ENCODE measurements around the gene MMP7.
A peak's percentile ranks its signal among the peaks of the same experiment; 100 is the strongest.

MMP7 gene

DNA sequence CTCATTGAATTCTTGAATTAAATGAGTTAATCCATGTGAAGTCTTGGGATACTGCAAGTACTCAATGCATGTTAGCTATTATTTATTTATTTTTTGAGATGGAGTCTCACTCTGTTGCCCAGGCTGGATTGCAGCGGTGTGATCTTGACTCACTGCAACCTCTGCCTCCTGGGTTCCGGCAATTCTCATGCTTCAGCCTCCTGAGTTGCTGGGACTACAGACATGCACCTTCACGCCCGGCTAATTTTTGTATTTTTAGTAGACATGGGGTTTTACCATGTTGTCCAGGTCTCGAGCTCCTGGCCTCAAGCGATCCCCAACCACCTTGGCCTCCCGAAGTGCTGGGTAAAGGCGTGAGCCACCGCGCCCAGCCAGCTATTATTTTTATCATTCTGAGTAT is 9.4 kb downstream of the MMP7 start:
- TF ChIP-seq EZH2 (IDR thresholded peaks at IDR 0.05; ENCODE audit: borderline replicate concordance, low read length), result no peak
- TF ChIP-seq, protein P1, sequence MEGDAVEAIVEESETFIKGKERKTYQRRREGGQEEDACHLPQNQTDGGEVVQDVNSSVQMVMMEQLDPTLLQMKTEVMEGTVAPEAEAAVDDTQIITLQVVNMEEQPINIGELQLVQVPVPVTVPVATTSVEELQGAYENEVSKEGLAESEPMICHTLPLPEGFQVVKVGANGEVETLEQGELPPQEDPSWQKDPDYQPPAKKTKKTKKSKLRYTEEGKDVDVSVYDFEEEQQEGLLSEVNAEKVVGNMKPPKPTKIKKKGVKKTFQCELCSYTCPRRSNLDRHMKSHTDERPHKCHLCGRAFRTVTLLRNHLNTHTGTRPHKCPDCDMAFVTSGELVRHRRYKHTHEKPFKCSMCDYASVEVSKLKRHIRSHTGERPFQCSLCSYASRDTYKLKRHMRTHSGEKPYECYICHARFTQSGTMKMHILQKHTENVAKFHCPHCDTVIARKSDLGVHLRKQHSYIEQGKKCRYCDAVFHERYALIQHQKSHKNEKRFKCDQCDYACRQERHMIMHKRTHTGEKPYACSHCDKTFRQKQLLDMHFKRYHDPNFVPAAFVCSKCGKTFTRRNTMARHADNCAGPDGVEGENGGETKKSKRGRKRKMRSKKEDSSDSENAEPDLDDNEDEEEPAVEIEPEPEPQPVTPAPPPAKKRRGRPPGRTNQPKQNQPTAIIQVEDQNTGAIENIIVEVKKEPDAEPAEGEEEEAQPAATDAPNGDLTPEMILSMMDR (IDR thresholded peaks at IDR 0.05; ENCODE audit: low read length), result no peak
- H4K20me1 ChIP-seq (ENCODE audit: insufficient read depth, low read length), result no peaks in the 10 kb centered on the region

DNA sequence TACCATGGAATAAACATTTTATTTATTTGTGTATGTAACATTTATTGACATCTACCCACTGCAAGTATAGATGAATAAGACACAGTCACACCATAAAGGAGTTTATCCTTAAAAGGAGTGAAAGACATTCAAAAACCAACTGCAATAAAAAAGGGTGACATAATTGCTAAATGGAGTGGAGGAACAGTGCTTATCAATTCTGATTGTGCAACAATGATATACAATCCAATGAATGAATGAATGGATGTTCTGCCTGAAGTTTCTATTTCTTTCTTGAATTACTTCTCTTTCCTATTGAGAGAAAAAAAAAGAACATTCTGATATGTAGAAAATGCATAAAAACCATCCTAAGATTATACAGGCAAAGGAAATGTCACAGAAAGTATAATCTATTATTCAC is 10.0 kb downstream of the MMP7 start:
- Histone ChIP-seq H3K36me3 (ENCODE audit: insufficient read depth, low read length) (no peaks in the 10 kb centered on the region), H3K4me1 (ENCODE audit: insufficient read depth, low read length, severe bottlenecking) (peaks cover 8% of the 10 kb centered on the region), H3K9me3 (ENCODE audit: low read length) (no peaks in the 10 kb centered on the region), H3K9me2 (ENCODE audit: low read depth, low read length) (no peaks in the 10 kb centered on the region), H4K20me1 (ENCODE audit: insufficient read depth, low read length) (no peaks in the 10 kb centered on the region), H3K4me2 (ENCODE audit: low read length) (no peak overlapping the region), H3K27me3 (ENCODE audit: insufficient read depth, low read length) (no peaks in the 10 kb centered on the region), H3K79me2 (ENCODE audit: insufficient read depth, low read length) (no peaks in the 10 kb centered on the region), H3K9ac (ENCODE audit: low read length) (no peak overlapping the region), H3K4me3 (ENCODE audit: low read depth, low read length, poor library complexity, severe bottlenecking) (no peak overlapping the region), H3F3A (ENCODE audit: insufficient read depth, low read length) (no peaks in the 10 kb centered on the region), H3K27ac (ENCODE audit: low read depth, low read length, poor library complexity, severe bottlenecking) (no peak overlapping the region), H2AFZ (ENCODE audit: low read length) (no peak overlapping the region)
- TF ChIP-seq EZH2 (IDR thresholded peaks at IDR 0.05; ENCODE audit: borderline replicate concordance, low read length), result no peak
- TF ChIP-seq, protein P1 (IDR thresholded peaks at IDR 0.05; ENCODE audit: low read length), result no peak

More for the DNA sequence above, 9.4 kb downstream of the MMP7 start:
- H3K9me2 ChIP-seq (ENCODE audit: low read depth, low read length), result no peaks in the 10 kb centered on the region
- no peak overlapping the region for H2AFZ ChIP-seq (ENCODE audit: low read length)
- H3K27me3 ChIP-seq (ENCODE audit: insufficient read depth, low read length), result no peaks in the 10 kb centered on the region
- H3K4me3 ChIP-seq (ENCODE audit: low read depth, low read length, poor library complexity, severe bottlenecking), result no peak overlapping the region
- no peaks in the 10 kb centered on the region for H3K79me2 ChIP-seq (ENCODE audit: insufficient read depth, low read length)
- H3K4me2 ChIP-seq (ENCODE audit: low read length), result no peak overlapping the region
- H3K27ac ChIP-seq (ENCODE audit: low read depth, low read length, poor library complexity, severe bottlenecking), result no peak overlapping the region
- H3K9me3 ChIP-seq (ENCODE audit: low read length), result no peaks in the 10 kb centered on the region
- H3K4me1 ChIP-seq (ENCODE audit: insufficient read depth, low read length, severe bottlenecking), result peaks cover 8% of the 10 kb centered on the region
- no peak overlapping the region for H3K9ac ChIP-seq (ENCODE audit: low read length)
- no peaks in the 10 kb centered on the region for H3K36me3 ChIP-seq (ENCODE audit: insufficient read depth, low read length)
- H3F3A ChIP-seq (ENCODE audit: insufficient read depth, low read length), result no peaks in the 10 kb centered on the region

GRCh38 chr11:102518296-102519094 is 12.1 kb downstream of the MMP7 start:
- H3K4me1 ChIP-seq (ENCODE audit: insufficient read depth, low read length, severe bottlenecking), result peaks cover 8% of the 10 kb centered on the region
- H3K9me3 ChIP-seq (ENCODE audit: low read length), result no peaks in the 10 kb centered on the region
- H3K4me3 ChIP-seq (ENCODE audit: low read depth, low read length, poor library complexity, severe bottlenecking), result no peak overlapping the region
- no peaks in the 10 kb centered on the region for H3K36me3 ChIP-seq (ENCODE audit: insufficient read depth, low read length)
- H4K20me1 ChIP-seq (ENCODE audit: insufficient read depth, low read length), result no peaks in the 10 kb centered on the region
- H3F3A ChIP-seq (ENCODE audit: insufficient read depth, low read length), result no peaks in the 10 kb centered on the region
- no peak overlapping the region for H3K9ac ChIP-seq (ENCODE audit: low read length)
- no peaks in the 10 kb centered on the region for H3K9me2 ChIP-seq (ENCODE audit: low read depth, low read length)
- no peak overlapping the region for H3K4me2 ChIP-seq (ENCODE audit: low read length)
- no peaks in the 10 kb centered on the region for H3K27me3 ChIP-seq (ENCODE audit: insufficient read depth, low read length)
- H2AFZ ChIP-seq (ENCODE audit: low read length), result no peak overlapping the region
- TF ChIP-seq EZH2 (IDR thresholded peaks at IDR 0.05; ENCODE audit: borderline replicate concordance, low read length), result no peak
- TF ChIP-seq, protein P1 (IDR thresholded peaks at IDR 0.05; ENCODE audit: low read length), result peak; percentile 48; the same call in 1 of the 2 replicates
- H3K27ac ChIP-seq (ENCODE audit: low read depth, low read length, poor library complexity, severe bottlenecking), result no peak overlapping the region
- H3K79me2 ChIP-seq (ENCODE audit: insufficient read depth, low read length), result no peaks in the 10 kb centered on the region
